Fibroblast of the conjunctiva (primary cell): Measurements from ENCODE around the gene IARS2.
"Not testable (repeated sequence)": the region's sequence is repeated elsewhere in the genome, so short reads cannot be mapped to it uniquely, and the experiment has no call there.

ENCODE experiments used
- DNase-seq: peaks from one replicate; pipeline ENCODE4 v3.0.0-alpha.2; 2010; ENCODE audit warnings: low read depth

The IARS2 gene

GRCh38 chr1:220113136-220113695, 19.3 kb downstream of the IARS2 start:
- DNase-seq, result peak; percentile 16

GRCh38 chr1:220119043-220119512, 25.1 kb downstream of the IARS2 start:
- no peak for DNase-seq

GRCh38 chr1:220121791-220122530, 28.0 kb downstream of the IARS2 start:
- DNase-seq, result no peak

GRCh38 chr1:220123066-220123465, 29.1 kb downstream of the IARS2 start:
- no peak for DNase-seq

- no peak for DNase-seq
Observed at GRCh38 chr1:220123889-220124288, 30.0 kb downstream of the IARS2 start.

GRCh38 chr1:220124542-220124941, 30.6 kb downstream of the IARS2 start:
- DNase-seq, result no peak

GRCh38 chr1:220127076-220127475, 33.1 kb downstream of the IARS2 start:
- DNase-seq, result no peak

GRCh38 chr1:220129479-220130210, 35.7 kb downstream of the IARS2 start:
- no peak for DNase-seq

GRCh38 chr1:220135755-220136154, 41.8 kb downstream of the IARS2 start:
- DNase-seq, result no peak

GRCh38 chr1:220137019-220137786, 43.3 kb downstream of the IARS2 start:
- DNase-seq, result no peak

- no peak for DNase-seq
Observed at GRCh38 chr1:220139966-220140365, 46.0 kb downstream of the IARS2 start.

- DNase-seq, result no peak
Observed at GRCh38 chr1:220144051-220144450, 50.1 kb downstream of the IARS2 start.

GRCh38 chr1:220149742-220150141, 55.8 kb downstream of the IARS2 start:
- DNase-seq, result no peak

- DNase-seq, result peak; percentile 17
Observed at GRCh38 chr1:220151454-220151853, 57.5 kb downstream of the IARS2 start.

GRCh38 chr1:220153147-220153546, 59.2 kb downstream of the IARS2 start:
- no peak for DNase-seq

- no peak for DNase-seq
Observed at GRCh38 chr1:220156620-220157146, 62.8 kb downstream of the IARS2 start.

- no peak for DNase-seq
Observed at GRCh38 chr1:220157738-220158137, 63.8 kb downstream of the IARS2 start.

- DNase-seq, result not testable (repeated sequence)
Observed at GRCh38 chr1:220158530-220158929, 64.6 kb downstream of the IARS2 start.

GRCh38 chr1:220159041-220159440, 65.1 kb downstream of the IARS2 start:
- DNase-seq, result no peak

- no peak for DNase-seq
Observed at GRCh38 chr1:220160027-220160426, 66.1 kb downstream of the IARS2 start.

- no peak for DNase-seq
Observed at GRCh38 chr1:220164116-220164515, 70.2 kb downstream of the IARS2 start.

GRCh38 chr1:220164517-220164916, 70.6 kb downstream of the IARS2 start:
- no peak for DNase-seq
